ENCODE results near the gene ZNF865. TPM values are rescaled to one million over a fixed set of nuclear protein-coding genes. Genes with fewer than 3 reads are reported as not detected.

Gene ZNF865
- total and polyA plus RNA-seq, 7 experiments from 2014 or later: 0.06 to 22.7 (median 15.2) TPM

GRCh38 chr19:55651236-55651635, 45.8 kb downstream of the ZNF865 start:
- H3K4me1 ChIP-seq (ENCODE audit: control insufficient read depth in 2 of 2, insufficient read depth in 2 of 2, low read length in 2 of 2): peaks cover 14 to 21% of the 10 kb centered on the region in 2 donors
- H3K27me3 ChIP-seq (ENCODE audit: control insufficient read depth in 2 of 2, insufficient read depth in 2 of 2, low read length in 2 of 2): no peaks in the 10 kb centered on the region
- POLR2A ChIA-PET: no interaction called here
- Mint-ChIP-seq H3K36me3 (peaks cover 0 to 12% (median 0%) of the 10 kb centered on the region in 5 donors), H3K4me3 (peak overlapping the region in 2 of 10 donors; percentile 56 to 63), H3K27ac (peak overlapping the region in 4 of 9 donors; percentile 7 to 80 (median 35)), H3K9me3 (peaks cover 0 to 10% (median 0%) of the 10 kb centered on the region in 11 donors), H3K4me1 (peaks cover 17 to 47% (median 27%) of the 10 kb centered on the region in 7 donors), H3K27me3 (peaks cover 0 to 2% (median 0%) of the 10 kb centered on the region in 5 donors)
- H3K4me3 ChIP-seq (ENCODE audit: low read length): no peak overlapping the region
- no peak overlapping the region for H3K27ac ChIP-seq (ENCODE audit: low read depth, low read length)
- intact Hi-C loops (cut with micrococcal nuclease): loop anchor here (5.0 to 10.0 kb wide), 4 partner anchors 244 to 1486 kb away; partner anchors contain the start of genes LENG9 (in 1 of the 2), UBE2S (in 1 of the 2) and ZSCAN5A (in 1 of the 2)
- no peaks in the 10 kb centered on the region for H3K9me3 ChIP-seq (ENCODE audit: control insufficient read depth in 2 of 3, low read length in 3 of 3)
- DNase-seq (no peak), ATAC-seq (no peak)
- CTCF ChIA-PET: no interaction called here
- no peaks in the 10 kb centered on the region for H3K36me3 ChIP-seq (ENCODE audit: control insufficient read depth in 2 of 3, insufficient read depth in 3 of 3, low read length in 3 of 3)

- peak in 1 of 9 donors; percentile 49 for DNase-seq
These were observed 47.1 kb downstream of the ZNF865 start for GRCh38 chr19:55652311-55653128.

GRCh38 chr19:55653651-55654322, 48.3 kb downstream of the ZNF865 start:
- peaks cover 0 to 10% (median 0%) of the 10 kb centered on the region in 11 donors for H3K9me3 Mint-ChIP-seq
- Histone ChIP-seq H3K9me3 (ENCODE audit: control insufficient read depth in 2 of 3, low read length in 3 of 3) (no peaks in the 10 kb centered on the region), H3K4me1 (ENCODE audit: control insufficient read depth in 2 of 2, insufficient read depth in 2 of 2, low read length in 2 of 2) (peaks cover 28 to 36% of the 10 kb centered on the region in 2 donors), H3K27me3 (ENCODE audit: control insufficient read depth in 2 of 2, insufficient read depth in 2 of 2, low read length in 2 of 2) (no peaks in the 10 kb centered on the region), H3K4me3 (ENCODE audit: low read length) (peak overlapping the region; percentile 98), H3K27ac (ENCODE audit: low read depth, low read length) (peak overlapping the region; percentile 99), H3K36me3 (ENCODE audit: control insufficient read depth in 2 of 3, insufficient read depth in 3 of 3, low read length in 3 of 3) (peaks cover 0 to 13% (median 0%) of the 10 kb centered on the region in 3 experiments)
- peaks cover 29 to 57% (median 39%) of the 10 kb centered on the region in 7 donors for H3K4me1 Mint-ChIP-seq
- ChIA-PET CTCF (interaction anchor here (0.7 to 1.5 kb wide), 9 partner anchors 11 to 536 kb away, joined by 3 to 10 read pairs (median 6); partner anchors contain the start of genes FIZ1, PPP1R12C and ZNF581), POLR2A (interaction anchor here (0.6 to 1.7 kb wide), 39 partner anchors 8 to 1517 kb away, joined by 3 to 25 read pairs (median 4); partner anchors contain the start of genes CNOT3, FIZ1, HSPBP1 and ISOC2)
- DNase-seq (peak in 8 of 9 donors; percentile 95 to 100 (median 100)), ATAC-seq (peak; percentile 71)
- peaks cover 0 to 20% (median 4%) of the 10 kb centered on the region in 5 donors for H3K36me3 Mint-ChIP-seq
- peak overlapping the region; percentile 83 to 99 (median 96) for H3K4me3 Mint-ChIP-seq
- intact Hi-C loops (cut with micrococcal nuclease): loop anchor here (1.0 to 10.0 kb wide), 17 partner anchors 10 to 1489 kb away; partner anchors contain the start of genes FIZ1 (in 2 of the 2), PPP1R12C (in 2 of the 2), PPP6R1 (in 2 of the 2) and RPL28 (in 2 of the 2)
- peak overlapping the region; percentile 95 to 100 (median 99) for H3K27ac Mint-ChIP-seq
- peaks cover 0 to 2% (median 0%) of the 10 kb centered on the region in 5 donors for H3K27me3 Mint-ChIP-seq

More at GRCh38 chr19:55652311-55653128, 47.1 kb downstream of the ZNF865 start:
- Histone ChIP-seq H3K27me3 (ENCODE audit: control insufficient read depth in 2 of 2, insufficient read depth in 2 of 2, low read length in 2 of 2) (no peaks in the 10 kb centered on the region), H3K4me3 (ENCODE audit: low read length) (no peak overlapping the region), H3K9me3 (ENCODE audit: control insufficient read depth in 2 of 3, low read length in 3 of 3) (no peaks in the 10 kb centered on the region), H3K4me1 (ENCODE audit: control insufficient read depth in 2 of 2, insufficient read depth in 2 of 2, low read length in 2 of 2) (peaks cover 24 to 30% of the 10 kb centered on the region in 2 donors), H3K36me3 (ENCODE audit: control insufficient read depth in 2 of 3, insufficient read depth in 3 of 3, low read length in 3 of 3) (peaks cover 0 to 8% (median 0%) of the 10 kb centered on the region in 3 experiments), H3K27ac (ENCODE audit: low read depth, low read length) (no peak overlapping the region)
- intact Hi-C loops (cut with micrococcal nuclease): loop anchor here (1.0 to 10.0 kb wide), 5 partner anchors 20 to 1488 kb away; partner anchors contain the start of genes LENG9 (in 1 of the 2), UBE2S (in 1 of the 2) and ZSCAN5A (in 1 of the 2)
- POLR2A ChIA-PET: interaction anchor here (0.7 to 1.9 kb wide), 4 partner anchors 10 to 371 kb away, joined by 3 to 8 read pairs (median 4); no protein-coding TSS in a partner anchor
- peak overlapping the region in 9 of 10 donors; percentile 14 to 83 (median 40) for H3K4me3 Mint-ChIP-seq
- peaks cover 0 to 18% (median under 1%) of the 10 kb centered on the region in 5 donors for H3K36me3 Mint-ChIP-seq
- peaks cover 25 to 50% (median 32%) of the 10 kb centered on the region in 7 donors for H3K4me1 Mint-ChIP-seq
- ATAC-seq: no peak
- peak overlapping the region in 4 of 9 donors; percentile 11 to 71 (median 53) for H3K27ac Mint-ChIP-seq
- CTCF ChIA-PET: interaction anchor here (0.7 to 1.5 kb wide), 3 partner anchors 16 to 152 kb away, joined by 4 to 8 read pairs (median 7); no protein-coding TSS in a partner anchor
- peaks cover 0 to 10% (median 0%) of the 10 kb centered on the region in 11 donors for H3K9me3 Mint-ChIP-seq
- peaks cover 0 to 2% (median 0%) of the 10 kb centered on the region in 5 donors for H3K27me3 Mint-ChIP-seq

- Mint-ChIP-seq H3K36me3 (peaks cover 0 to 20% (median 4%) of the 10 kb centered on the region in 5 donors), H3K9me3 (peaks cover 0 to 10% (median 0%) of the 10 kb centered on the region in 11 donors), H3K4me3 (peak overlapping the region; percentile 83 to 99 (median 96)), H3K27ac (peak overlapping the region; percentile 95 to 100 (median 99)), H3K27me3 (peaks cover 0 to 2% (median 0%) of the 10 kb centered on the region in 5 donors), H3K4me1 (peaks cover 33 to 55% (median 40%) of the 10 kb centered on the region in 7 donors)
- intact Hi-C loops (cut with micrococcal nuclease): loop anchor here (1.0 to 10.0 kb wide), 16 partner anchors 11 to 1490 kb away; partner anchors contain the start of genes FIZ1 (in 2 of the 2), PPP1R12C (in 2 of the 2), PPP6R1 (in 2 of the 2) and RPL28 (in 2 of the 2)
- ChIA-PET POLR2A (interaction anchor here (0.5 to 1.7 kb wide), 39 partner anchors 9 to 1517 kb away, joined by 3 to 25 read pairs (median 4); partner anchors contain the start of genes CNOT3, FIZ1, HSPBP1 and ISOC2), CTCF (interaction anchor here (0.7 to 1.4 kb wide), 7 partner anchors 12 to 537 kb away, joined by 3 to 10 read pairs (median 5); partner anchors contain the start of genes FIZ1, PPP1R12C and ZNF581)
- Histone ChIP-seq H3K4me1 (ENCODE audit: control insufficient read depth in 2 of 2, insufficient read depth in 2 of 2, low read length in 2 of 2) (peaks cover 31 to 36% of the 10 kb centered on the region in 2 donors), H3K36me3 (ENCODE audit: control insufficient read depth in 2 of 3, insufficient read depth in 3 of 3, low read length in 3 of 3) (peaks cover under 1 to 18% (median 6%) of the 10 kb centered on the region in 3 experiments), H3K27ac (ENCODE audit: low read depth, low read length) (peak overlapping the region; percentile 99), H3K27me3 (ENCODE audit: control insufficient read depth in 2 of 2, insufficient read depth in 2 of 2, low read length in 2 of 2) (no peaks in the 10 kb centered on the region), H3K4me3 (ENCODE audit: low read length) (peak overlapping the region; percentile 98), H3K9me3 (ENCODE audit: control insufficient read depth in 2 of 3, low read length in 3 of 3) (no peaks in the 10 kb centered on the region)
- ATAC-seq (peak; percentile 83), DNase-seq (peak; percentile 90 to 100 (median 99))
These were observed 48.9 kb downstream of the ZNF865 start for GRCh38 chr19:55654323-55654867.

- peak within 1 kb of the TSS; percentile 99 for H3K27ac ChIP-seq (ENCODE audit: low read depth, low read length)
- intact Hi-C loops (cut with micrococcal nuclease): loop anchor here (1.0 to 10.0 kb wide), 18 partner anchors 12 to 1788 kb away; partner anchors contain the start of genes EPN1 (in 2 of the 2), FIZ1 (in 2 of the 2), KMT5C (in 2 of the 2) and PPP1R12C (in 2 of the 2)
- H3K27me3 Mint-ChIP-seq: peaks cover 0 to 2% (median 0%) of the 10 kb centered on the region in 5 donors
- peak within 1 kb of the TSS; percentile 83 to 99 (median 96) for H3K4me3 Mint-ChIP-seq
- peak within 1 kb of the TSS; percentile 95 to 100 (median 99) for H3K27ac Mint-ChIP-seq
- H3K4me1 Mint-ChIP-seq: peaks cover 34 to 56% (median 40%) of the 10 kb centered on the region in 7 donors
- peaks cover 31 to 41% of the 10 kb centered on the region in 2 donors for H3K4me1 ChIP-seq (ENCODE audit: control insufficient read depth in 2 of 2, insufficient read depth in 2 of 2, low read length in 2 of 2)
- peaks cover 0 to 18% (median 9%) of the 10 kb centered on the region in 5 donors for H3K36me3 Mint-ChIP-seq
- H3K9me3 Mint-ChIP-seq: peaks cover 0 to 10% (median 0%) of the 10 kb centered on the region in 11 donors
- peak within 1 kb of the TSS; percentile 98 for H3K4me3 ChIP-seq (ENCODE audit: low read length)
- H3K36me3 ChIP-seq (ENCODE audit: control insufficient read depth in 2 of 3, insufficient read depth in 3 of 3, low read length in 3 of 3): peaks cover 5 to 25% (median 12%) of the 10 kb centered on the region in 3 experiments
- CTCF ChIA-PET: interaction anchor here (0.9 to 1.4 kb wide), 6 partner anchors 12 to 56 kb away, joined by 3 to 10 read pairs (median 6); partner anchors contain the start of genes FIZ1 and ZNF581
- POLR2A ChIA-PET: interaction anchor here (0.5 to 1.7 kb wide), 39 partner anchors 8 to 1518 kb away, joined by 3 to 25 read pairs (median 4); partner anchors contain the start of genes CNOT3, FIZ1, HSPBP1 and ISOC2
- H3K27me3 ChIP-seq (ENCODE audit: control insufficient read depth in 2 of 2, insufficient read depth in 2 of 2, low read length in 2 of 2): no peaks in the 10 kb centered on the region
- DNase-seq: peak; percentile 86 to 98 (median 90)
- no peaks in the 10 kb centered on the region for H3K9me3 ChIP-seq (ENCODE audit: control insufficient read depth in 2 of 3, low read length in 3 of 3)
- peak; percentile 70 for ATAC-seq
These were observed 49.6 kb downstream of the ZNF865 start, which contains the start of gene U2AF2 for GRCh38 chr19:55654868-55655647. Gene U2AF2 (plus strand): TSS chr19:55655035. CDS start chr19:55655105, 70 bp downstream.

Measured in naive thymus-derived CD4-positive, alpha-beta T cell (primary cell).